GM18517 (cell line): Measurements from ENCODE around the gene CDH4.

Source experiments
- ATAC-seq: cut with Tn5 transposase; IDR thresholded peaks from one replicate; pipeline ENCODE4 v1.9.1; 2021; ENCODE audit warnings: mild to moderate bottlenecking, moderate library complexity; ENCODE audit not compliant: unreplicated experiment

CDH4 gene

DNA sequence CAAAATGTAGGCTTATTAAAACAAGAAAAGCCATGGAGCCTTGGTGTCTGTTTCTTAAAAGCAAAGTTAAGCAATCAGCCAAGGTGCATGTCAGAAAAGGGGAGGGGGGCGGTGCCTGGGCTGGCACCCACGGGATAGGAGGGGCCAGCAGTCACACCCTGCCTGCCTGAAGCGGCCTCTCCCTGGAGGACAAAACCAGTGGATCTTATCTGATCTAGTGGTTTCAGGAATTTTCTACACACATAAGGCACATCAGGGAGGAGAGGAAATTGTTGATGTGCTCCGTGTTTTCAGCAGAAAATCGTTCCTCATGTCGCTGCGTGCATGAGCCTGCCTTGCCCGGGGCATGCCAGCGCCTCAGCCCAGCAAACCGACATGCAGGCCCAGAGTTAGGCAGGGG, 537.3 kb downstream of the CDH4 start:
- no peak for ATAC-seq

DNA sequence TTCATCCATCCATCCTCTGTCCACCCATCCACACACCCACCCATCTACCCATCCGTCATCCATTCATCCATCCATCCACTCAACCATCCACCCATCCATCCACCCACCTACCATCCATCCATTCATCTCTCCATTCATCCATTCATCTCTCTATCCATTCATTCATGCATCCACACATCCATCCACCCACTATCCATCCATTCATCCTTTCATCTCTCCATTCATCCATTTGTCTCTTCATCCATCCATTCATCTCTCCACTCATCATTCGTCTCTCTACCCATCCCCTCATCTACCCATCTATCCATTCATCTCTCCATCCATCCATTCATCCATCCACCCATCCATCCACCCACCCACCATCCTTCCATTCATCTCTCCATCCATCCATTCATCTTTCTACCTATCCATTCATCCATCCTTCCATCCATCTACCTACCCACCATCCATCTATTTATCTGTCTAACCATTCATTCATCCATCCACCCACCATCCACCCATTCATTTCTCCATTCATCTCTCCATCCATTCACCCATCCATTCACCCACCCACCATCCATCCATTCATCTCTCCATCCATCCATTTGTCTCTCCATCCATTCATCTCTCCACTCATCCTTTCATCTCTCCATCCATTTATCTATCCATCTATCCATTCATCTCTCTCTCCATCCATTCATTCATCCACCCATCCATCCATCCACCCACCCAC, 538.2 kb downstream of the CDH4 start:
- no peak for ATAC-seq

DNA sequence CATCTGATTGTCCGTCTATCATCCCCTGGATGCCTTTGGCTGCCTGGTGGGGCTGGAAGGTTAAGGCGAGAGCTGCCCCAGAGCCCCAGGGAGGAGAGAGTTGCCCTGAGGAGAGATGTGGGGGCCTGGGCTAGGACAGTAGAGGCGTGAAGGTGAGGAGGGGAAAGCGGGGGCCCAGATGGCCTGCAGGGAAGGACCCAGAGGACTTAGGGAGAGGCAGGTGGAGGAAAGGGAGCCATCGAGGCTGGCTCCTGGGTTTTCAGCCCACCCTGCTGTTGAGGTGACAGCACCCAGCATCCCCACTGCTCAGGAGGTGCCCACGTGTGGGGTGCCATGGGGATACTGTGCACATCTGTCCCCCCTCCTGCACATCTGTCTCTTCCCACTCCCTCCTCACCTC, 539.9 kb downstream of the CDH4 start:
- ATAC-seq: no peak

DNA sequence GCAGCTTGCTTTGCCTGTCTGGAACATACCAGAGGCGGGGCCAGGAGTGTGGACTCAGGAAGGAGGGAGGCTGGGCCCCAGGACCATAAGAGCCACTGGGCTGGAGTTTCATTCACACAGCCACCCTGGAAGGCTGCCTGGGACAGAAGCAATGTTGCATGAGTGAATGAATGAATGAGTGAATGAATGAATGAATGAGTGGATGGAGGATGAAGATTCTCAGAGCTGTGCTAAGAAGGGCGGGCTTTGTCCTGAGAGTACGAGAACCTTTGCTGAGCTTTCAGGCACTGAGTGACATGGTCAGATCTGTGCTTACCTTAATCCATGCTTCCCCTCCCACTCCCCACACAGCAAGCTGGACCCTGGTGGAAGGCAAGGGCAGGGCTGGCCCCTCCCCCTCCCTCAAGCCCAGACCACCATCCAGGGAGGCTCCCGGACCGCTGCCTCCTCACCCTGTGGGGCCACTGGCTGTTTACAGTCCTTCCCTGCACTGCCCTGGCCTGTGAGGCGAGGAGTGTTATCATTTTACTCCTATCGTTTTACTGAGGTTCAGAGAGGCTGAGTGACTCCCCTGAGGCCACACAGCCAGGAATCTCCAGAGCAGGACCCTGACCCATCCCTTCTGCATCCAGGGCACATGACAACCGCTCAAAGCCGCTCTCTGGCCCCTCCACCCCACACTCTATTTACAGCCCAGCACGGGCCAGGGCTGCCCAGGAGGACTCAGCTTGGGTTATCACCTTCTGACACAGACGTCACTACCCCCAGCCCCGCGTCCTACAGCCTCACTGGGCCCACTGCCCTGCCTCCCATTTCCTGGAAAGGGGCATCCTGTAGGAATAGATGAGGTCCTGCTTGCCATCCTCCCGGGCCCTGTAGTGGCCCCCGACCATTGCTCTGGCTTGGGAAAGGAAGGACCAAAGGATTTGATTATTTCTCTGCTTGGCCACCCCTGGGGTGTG, 543.9 kb downstream of the CDH4 start:
- ATAC-seq: no peak

DNA sequence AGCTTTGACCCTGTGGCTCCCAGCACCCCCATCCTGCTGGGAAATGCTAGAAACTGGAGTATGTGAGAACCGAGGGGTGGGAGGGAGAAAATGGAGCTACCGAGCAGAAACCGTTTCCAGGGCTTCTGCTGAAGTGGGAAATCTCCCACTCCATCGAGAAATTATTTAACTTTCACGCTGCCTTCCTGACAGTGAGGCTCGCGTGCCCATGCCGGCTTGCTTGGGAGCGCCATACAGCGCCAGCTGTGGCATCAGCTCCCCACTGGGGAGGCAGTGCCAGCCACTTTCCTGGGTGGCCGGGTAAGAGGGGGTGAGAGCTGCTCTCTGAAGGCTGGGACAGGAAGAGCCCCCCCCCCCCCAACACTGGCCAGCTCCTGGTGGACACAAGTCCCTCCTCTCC, 544.7 kb downstream of the CDH4 start:
- ATAC-seq: no peak

DNA sequence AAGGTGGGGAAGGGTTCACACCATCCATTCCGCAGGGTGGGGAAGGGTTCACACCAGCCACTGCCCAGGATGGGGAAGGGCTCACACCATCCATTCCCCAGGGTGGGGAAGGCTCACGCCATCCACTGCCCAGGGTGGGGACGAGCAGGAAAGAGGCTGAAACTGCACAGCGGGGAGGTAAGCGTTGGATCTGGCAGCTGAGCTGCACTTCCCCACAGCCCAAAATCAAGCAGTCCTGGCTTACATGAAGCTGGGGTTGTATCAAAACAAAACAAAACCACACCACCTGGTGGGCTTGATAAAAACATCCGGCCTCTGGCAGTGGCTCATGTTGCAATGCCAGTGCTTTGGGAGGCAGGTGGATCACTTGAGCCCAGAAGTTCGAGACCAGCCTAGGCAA, 545.1 kb downstream of the CDH4 start:
- ATAC-seq: no peak

DNA sequence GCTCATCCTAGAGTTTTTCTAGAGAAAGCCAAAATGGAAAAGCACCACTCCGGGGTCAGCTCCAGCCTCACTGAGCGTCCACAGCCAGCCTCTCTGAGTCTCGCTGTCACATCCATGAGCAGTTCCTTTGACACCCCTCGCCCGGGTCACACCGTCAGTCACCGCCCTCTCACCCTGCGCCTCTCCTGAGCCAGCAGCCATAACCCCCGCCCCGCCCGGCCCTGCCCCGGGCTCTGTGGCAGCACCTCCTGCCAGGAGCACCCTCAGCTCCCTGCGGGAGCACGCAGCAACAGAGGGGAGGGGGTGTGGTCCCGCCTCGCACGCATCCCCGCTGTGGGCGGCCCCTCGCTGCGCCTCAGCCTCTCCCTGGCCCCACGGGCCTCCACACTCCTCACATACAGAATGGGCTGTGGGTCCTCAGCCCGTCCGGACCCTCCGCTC, 545.9 kb downstream of the CDH4 start:
- no peak for ATAC-seq

DNA sequence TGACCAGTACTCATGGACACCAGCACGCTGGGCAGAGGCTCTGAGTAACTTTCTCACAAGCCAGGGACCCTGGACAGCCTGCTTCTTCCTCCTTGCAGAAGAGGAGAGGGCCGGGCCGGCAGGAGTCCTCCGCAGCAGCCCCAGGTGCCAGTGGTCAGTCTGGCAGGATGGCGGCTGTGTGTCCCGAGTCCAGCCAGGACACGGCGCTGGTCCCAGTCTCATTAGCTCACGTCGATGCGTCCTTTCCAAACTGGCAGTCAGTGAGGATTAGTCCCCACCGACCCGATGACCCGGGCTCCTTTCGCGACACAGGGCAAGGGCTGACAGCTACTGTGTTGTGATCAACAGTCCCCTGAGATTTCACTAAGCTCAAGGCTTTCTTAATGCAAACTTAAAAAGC, 546.6 kb downstream of the CDH4 start:
- no peak for ATAC-seq

DNA sequence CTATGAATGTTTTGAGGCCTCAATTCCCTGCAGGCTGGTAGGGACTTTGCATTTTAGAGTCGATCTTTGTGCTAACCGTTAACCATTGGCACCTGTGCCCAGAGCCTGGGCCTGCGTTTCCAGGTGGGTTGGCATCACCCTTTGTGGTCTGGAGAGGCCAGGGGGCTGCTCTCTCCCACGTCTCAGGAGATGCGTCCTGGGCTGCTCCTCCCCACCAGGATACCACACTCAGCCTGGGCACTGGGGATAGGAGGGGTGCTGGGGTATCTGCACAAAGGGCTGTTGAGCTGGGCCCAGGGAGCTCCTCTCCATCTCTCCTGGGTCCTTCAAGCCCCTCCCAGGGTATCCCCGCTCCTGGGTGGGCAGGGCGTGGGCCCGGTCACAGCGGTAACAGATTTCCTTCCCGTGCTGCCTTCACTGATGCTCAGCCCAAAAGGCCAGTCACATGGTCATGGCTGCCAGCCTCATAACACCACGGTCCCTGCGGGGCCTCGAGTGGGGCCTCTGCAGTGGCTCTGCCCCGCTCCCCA, 547.4 kb downstream of the CDH4 start:
- ATAC-seq: no peak

DNA sequence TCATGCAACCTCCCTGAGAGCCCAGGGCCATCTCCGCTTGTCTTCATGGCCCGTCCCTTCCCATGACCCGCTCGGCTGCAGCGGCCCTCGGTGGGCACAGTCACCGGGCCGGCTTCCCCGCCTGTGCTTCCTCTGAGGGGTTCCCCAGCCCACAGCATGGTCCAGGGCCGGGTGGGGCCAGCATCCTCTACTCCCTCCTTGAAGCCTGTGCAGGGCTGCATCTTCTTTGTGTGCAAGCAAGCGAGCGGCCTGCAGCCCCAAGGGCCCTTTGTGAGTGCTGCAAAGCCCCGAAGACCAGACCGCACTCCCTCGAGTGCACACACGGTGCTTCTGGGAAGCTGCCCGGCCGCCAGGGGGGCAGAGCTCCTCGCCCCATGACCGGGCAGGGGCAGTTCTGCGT, 547.9 kb downstream of the CDH4 start:
- ATAC-seq: no peak

DNA sequence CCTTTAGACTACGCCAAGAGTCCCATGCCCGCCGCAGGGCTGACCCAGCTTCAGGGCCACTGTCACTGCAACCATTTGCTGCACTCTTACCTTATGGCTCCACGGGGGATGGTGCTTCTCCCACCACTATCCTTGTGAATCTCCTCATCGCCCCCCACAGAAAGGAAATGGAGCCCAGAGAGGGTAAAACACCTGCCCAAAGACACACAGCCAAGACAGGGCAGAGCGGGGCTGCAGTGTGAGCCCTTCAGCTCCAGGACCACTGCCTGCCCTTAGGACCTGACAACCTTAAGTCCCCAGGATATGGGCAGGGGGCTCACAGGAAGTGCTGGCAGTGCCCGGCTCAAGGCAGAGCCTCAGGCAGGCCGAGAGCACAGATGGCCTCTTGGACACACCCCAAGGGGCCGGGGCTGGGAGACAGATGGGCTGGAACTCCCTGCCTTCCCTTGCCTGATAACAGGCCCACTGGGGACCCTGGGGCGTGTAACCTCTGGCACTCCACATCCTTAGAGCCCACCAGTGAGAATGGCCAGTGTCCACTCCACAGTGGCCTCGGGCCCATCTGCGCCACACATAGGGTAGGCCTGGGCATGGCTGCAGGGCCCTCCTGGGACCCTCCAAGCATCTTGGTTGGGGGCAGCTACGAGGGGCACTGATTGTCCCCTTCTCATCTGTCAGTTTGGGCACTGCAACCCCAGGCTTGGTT, 548.5 kb downstream of the CDH4 start:
- ATAC-seq: no peak

DNA sequence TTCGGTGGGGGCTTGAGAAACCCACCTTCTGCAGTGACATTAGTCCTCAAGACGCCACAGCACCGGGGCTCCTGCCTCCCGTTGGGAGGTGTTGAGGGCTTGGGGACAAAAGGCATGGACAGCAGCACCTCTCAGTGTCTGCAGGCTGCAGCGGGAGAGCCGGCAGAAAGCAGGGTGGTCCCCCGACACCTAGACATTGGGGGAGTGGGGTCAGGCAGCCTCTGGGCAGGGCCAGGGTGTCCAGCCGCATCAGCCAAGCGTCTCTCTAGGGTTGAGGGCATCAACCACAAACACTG, 549.0 kb downstream of the CDH4 start:
- ATAC-seq: no peak

DNA sequence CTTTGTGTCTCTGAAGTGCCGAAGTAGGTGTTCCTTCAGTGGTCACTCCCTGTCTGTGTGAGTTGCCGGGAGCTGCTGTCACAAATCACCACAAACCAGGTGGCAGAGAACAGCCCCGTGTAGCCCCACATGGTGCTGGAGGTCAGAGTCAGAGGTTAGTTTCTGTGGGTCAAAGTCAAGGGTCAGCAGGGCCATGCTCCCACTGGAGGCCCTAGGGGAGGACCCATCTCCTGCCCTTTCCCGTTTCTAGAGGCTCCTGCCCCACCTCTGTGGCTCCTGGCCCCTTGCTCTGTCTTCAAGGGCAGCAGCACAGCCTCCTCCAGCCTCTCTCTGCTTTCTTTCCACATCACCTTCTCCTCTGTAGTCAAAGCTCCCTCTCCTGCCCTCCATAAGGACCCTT, 549.4 kb downstream of the CDH4 start:
- no peak for ATAC-seq

DNA sequence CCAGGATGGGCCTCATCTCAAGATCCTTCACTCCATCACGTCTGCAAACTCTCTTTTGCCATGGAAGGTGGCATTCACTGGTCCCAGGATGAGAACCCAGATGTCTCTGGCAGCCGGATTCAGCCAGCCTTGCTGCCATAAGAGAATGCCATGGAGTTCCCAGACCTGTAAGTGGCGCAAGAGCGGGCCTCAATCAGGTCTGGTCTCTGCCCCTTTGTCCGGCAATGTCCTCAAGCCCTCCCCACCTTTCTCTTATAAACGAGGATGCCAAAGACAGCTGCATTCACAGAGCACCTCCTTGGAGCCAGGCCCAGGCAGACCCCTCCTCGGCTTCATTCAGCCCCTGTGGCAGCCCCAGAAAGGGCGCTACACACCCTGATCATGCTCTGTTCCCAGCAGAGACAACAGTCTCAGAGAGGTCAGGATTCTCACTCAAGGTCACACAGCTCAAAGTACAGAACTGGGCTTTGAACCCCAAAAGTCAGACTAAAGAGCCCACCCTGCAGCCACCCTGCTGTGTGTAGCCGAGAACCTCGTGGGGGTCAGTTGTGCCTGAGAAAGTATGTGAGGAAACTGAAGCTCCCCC, 549.9 kb downstream of the CDH4 start:
- no peak for ATAC-seq

DNA sequence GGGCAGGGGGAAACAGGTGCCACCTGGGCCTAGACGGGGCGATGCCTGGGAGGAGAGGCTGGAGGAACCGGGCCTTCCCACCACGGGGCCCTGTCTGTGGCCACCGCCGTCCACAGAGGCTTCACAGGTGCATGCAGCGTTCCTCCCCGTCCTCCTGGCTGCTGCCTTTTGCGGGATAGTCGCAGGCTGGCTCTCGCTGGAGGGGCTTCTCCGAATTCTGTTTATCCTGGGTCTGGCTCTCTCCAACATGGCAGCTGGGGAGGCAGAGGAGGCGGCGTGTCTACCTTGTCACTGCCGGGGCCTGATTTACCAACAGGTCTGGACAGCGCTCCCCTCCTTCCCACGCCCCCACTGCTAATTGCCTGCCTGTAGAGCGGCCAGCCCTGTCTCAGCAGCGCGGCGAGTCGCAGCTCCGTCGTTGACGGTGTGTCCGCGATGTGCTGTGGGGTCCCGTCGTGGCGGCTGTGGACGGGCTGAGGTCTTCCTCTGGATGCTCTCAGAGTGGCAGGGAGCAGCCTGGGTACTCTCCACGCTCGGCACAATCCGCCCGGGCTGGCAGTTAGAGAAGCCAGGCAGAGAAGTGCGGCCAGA, 550.8 kb downstream of the CDH4 start:
- ATAC-seq: no peak

DNA sequence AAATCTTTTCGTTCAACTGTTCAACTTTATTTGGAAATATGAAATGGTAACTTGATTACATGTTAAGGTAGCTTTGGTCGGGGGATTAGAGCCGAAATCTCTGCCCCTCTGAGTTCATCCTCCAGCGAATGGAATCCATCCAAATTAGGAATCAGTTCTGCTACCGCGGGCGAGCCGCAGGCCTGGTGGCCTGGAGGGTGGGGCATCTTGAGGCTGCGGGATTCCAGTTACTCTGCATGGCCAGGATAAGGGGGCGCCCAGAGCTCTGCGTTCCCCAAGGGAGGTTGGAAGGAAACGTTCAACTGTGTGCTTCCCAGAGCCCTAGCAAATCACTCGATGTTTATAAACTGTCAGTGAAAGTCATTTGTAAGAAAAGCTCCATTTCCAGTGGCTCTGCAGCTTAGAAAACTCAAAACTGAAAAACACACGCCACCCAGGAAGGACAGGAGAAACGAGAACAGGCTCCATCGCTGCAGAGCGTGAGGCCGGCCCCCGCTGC, 551.4 kb downstream of the CDH4 start:
- no peak for ATAC-seq

DNA sequence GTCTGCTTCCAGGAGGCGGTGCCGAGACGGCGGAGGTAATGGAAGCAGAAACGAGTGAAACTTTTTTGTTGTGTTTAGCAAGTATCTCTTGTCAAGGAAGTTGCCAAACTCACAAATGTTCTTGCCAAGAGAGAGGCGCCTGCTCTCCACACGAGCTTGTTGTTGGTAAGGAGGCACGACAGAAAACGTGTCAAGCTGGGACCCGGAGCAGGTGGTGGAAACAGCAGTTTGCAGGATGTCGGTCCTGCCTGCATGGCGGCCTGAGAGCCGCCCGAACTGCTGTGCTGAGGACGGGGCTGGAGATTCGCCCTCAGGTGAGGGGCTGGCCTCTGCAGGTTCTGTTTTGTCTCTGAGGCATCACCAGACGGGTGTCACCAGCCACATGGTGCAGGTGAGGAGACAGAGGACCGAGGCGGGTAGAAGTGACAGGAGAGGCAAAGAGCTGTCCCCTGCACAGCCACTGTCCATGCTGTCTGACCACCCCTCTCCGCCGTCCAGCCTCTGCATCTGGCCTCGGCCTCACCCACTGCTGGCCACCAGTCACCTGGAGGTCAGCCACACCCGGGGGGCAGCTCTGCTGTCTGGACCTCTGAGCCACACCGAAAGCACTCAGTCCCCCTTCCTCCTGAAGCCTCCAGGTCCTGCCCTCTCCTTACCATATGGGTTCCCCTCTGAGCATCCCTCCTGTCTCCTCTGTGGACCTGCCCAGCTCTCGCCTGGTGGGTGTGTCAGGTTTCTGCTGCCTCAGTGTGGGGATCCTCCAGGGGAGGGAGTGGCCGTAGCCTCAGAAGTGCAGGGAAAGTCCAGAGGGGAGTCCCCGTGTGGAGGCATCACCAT, 552.1 kb downstream of the CDH4 start:
- ATAC-seq: no peak

DNA sequence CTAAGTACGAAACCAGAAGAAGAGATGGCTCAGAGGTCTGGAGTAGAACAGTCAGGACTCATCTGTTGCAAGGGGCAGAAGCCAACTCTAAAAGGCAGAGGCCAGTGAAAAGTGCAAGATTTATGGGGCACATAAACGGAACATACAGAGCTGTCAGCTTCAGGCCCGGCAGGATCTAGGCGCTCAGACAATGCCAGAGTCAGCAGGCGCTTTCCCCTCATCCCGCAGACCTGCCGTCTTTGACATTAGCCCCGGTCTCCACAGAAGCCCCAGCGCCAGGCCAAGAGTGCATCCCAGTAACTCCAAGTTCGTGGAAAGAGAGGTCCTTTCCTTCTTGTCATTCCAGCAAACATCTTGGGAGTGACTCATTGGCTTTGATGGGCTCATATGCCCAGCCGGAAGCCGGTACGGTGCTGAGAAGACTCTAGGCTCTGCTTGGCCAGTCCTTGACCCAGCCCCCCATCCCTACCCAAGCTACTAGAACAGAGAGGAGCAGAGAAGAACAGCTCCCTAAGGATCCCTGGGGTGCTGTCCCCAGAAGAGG, 552.8 kb downstream of the CDH4 start:
- ATAC-seq: no peak

DNA sequence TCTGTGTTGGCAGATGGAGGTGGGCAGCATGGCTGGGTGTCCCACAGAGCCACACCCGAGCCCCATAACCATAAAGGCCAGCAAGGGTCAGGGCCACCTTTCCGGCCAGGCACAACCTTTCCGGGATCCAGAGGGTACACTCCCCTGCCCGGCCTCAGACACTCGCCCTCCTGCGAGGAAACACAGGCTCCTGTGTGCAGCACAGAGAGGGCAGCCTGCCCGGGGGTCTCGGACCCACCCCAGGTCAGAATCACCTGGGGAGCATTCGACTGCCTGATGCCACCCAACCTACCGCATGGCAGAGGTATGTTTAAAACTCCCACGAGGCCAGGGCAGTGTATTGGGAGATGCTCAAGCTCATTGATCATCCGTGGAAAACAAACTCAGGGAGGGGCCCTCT, 553.3 kb downstream of the CDH4 start:
- no peak for ATAC-seq
